HG03575 (cell line): ENCODE data around the gene CTNNBL1.

Experiments
- ATAC-seq: cut with Tn5 transposase; IDR thresholded peaks from one replicate; pipeline ENCODE4 v1.9.1; 2021; ENCODE audit not compliant: unreplicated experiment, insufficient number of reproducible peaks, low FRiP score; ENCODE audit errors: extremely low read depth

Gene CTNNBL1

DNA sequence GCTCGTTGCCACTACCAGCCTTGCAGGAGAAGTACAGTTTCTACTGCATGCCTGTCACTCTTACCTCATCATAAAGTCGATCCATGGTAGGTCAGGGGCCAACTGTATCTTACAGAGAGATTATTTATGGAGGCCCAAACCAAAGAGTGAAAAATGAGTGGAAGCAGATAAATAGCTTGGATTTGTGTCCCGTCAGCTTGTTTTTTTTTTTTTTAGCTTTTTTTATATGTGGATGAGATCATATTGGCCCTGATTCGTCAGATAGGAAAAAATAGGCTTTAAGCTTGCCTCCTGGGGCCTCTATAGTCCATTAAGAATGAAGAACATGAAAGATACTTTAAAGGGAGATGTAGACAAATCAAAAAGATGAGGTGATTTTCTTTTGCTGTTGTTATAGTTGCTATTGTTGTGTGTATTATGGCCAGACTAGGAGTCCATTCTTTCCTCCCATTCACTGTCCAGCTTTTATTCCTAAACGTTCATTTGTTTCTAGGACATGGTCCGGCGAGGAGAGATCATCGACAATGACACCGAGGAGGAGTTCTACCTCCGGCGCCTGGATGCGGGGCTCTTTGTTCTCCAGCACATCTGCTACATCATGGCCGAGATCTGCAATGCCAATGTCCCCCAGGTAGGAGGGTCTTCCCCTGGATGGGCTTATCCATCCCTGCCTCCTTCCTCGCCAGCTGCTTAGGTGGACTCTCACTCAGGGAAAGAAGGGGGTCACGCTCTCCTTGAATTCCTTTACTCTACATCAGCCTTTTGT, 165.8 kb downstream of the CTNNBL1 start:
- no peak for ATAC-seq

DNA sequence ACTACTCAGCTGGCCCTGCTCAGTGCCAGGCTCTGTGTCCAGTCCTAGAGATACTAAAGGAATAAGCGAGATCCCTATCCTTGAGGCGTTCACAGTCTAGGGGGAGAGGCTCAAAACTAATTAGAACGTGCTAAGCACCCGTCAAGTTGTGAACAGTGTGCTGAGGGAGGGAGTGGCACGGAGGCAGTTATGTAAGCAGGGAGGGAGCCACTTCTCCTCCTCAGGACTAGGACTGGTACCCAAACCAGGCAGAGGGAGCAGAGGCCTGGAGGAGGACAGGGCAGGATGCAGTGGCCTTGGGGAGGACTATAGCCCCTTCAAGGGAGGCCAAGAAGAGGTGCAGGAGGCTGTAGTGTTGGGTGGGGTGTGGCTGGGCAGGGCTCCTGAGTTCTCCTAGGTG, 169.5 kb downstream of the CTNNBL1 start:
- no peak for ATAC-seq

DNA sequence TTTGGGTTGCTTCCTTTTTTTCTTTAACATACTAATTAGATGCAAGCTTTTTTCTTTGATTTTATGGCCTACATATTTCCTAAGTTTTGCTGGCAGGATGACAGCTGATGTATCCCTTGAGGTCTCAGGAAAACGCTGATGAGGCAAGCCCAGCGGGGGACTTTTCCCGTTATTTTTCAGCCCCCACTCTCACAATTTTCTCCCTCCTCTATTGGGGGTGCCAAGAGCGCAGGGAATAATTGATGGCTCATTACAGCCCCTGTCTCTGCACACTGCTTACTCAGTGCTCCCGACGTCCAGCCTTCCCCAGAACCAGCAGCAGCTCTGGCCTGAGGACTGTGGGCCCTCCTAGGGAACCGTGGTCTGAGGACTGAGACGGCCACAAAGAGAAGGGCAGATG, 170.5 kb downstream of the CTNNBL1 start:
- ATAC-seq = no peak

DNA sequence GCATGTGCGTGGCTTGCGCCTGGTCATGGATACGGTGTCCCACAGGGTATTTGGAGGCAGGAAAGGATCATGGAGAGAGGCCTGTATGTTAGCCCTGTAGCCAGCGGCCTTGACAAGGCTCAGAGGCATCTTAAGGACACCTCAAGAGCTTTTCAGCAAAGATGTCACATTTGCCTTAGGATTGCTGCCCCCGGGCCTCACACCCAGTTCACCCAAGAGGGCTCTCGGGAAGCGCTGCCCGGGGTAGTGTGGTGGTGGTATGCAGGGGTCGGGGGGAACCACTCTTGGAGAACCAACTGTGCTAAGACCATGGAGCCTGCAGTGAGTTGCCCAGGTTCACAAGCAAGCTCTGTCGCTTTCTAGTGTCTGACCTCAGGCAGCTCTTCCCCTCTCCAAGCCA, 172.2 kb downstream of the CTNNBL1 start:
- ATAC-seq = no peak

DNA sequence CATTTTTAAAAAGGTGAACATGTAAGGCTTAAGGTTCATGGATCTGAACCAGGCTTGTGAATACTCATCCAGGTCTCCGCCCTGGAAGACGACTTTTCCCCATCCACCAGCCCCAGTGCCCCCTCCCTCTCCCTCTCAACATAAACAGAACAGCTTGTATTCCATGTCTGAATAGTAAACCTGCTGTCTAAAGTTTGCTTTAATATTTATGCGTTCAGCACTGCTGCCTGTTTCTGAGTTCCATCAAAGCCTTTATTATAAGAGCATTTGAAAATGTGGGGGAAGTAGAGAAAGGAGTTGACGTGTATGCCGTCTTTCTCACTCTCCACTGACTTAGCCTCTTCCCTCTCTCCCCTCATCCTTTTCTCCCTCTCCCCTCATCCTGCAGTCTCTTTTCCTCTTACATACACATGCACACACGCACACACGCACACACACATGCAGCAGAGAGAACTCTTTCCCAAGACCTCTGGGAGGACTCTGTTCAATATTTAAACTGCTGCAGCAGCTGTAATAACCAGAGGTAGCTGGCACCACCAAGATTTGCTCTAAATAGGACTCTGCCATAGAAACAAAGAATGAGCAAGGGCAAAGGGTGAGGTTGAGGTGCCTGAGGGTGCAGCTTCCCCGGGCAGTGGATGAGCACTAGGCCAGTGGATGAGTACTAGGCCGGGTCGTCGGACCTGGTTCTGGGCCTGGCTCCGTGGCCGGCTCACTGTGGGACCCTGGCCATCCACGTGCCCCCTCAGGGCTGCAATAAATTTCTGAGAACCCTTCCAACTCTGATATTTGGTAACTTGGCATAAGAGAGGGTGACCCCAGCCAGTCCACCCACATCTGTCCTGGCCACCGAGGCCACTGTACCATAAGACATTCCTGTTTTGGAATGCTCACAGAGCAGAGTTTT, 173.7 kb downstream of the CTNNBL1 start:
- no peak for ATAC-seq

DNA sequence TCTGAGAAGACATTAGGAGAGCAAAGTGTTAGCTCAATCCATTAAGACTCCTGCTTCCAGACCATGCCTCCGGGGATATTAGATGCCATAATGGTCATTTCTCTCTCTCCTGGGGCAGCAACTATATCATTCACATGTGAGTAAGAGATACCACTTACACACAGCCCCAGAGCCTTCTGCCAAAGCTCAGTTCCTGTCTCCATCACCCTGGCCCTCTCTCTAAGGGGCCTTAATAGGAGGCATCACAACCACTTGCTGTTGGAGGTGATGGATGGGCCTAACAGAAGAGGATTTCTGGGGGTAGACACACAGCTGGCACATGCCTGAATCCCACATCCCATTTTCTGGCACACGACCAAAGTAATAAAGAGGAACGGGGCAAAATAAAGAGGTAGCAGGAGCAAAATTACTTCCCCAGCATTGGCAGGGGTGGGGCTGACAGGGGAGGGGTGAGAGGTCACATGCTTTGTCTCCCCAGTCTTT, 175.1 kb downstream of the CTNNBL1 start:
- ATAC-seq = no peak

DNA sequence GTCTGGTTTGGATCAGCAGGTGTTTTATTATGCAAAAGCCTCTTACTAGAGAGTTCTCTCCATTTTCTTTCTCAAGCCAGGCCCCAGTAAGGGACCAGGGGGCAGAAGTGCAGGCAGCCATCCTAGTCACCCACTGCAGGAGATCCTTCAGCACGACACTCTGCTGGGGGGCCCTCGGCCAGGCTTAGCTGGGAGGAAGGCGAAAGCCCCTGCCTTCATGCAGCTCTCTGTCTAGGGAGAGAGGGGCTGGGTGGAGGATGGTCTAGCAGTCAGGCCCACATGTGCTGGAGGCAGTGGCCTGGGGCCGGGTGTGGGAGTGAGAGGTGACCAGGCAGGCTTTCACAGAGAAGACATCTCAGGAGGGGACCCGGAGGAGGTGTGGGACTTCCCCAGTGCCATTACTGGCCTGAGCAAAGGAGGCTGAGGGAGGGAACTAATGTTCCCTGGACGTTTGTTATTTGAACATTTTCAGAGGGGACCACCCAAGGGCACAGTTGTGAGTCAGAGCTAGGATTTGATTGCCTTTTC, 175.6 kb downstream of the CTNNBL1 start:
- ATAC-seq = no peak

DNA sequence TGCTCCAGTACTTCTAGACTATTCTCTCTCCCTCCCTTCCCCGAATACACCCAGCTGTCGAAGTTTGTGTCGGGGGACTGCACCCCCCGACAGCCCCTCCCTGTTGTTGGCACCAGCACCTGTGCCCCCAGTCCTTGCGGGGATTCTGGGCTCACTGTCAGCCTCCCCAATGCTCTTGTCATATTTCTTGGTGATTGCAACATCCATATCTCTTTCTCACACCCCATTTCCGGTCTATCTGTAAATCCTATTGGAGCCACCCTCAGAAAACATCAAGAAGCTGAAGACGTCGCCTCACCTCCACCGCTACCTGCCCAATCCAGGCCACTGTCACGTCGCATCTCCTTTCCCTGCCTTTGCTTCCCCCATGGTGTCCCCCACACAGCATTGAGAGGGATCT, 176.5 kb downstream of the CTNNBL1 start:
- ATAC-seq = no peak

DNA sequence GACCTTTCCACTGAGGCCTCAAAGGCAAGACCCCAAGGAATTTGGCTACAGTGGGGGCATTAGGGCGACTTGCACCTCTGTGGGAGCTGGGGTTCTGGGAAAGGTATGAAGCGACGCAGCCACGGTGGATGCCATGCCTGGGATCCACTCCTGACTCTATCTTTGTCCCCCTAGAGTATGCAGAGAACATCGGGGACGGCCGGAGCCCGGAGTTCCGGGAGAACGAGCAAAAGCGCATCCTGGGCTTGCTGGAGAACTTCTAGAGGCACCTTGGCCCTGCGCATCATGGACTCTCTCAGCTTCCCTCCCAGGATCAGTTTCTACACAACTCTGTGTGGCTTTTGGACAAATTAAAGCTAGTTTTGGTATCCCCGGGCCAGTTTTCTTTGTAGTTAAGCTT, 177.9 kb downstream of the CTNNBL1 start:
- ATAC-seq = no peak

DNA sequence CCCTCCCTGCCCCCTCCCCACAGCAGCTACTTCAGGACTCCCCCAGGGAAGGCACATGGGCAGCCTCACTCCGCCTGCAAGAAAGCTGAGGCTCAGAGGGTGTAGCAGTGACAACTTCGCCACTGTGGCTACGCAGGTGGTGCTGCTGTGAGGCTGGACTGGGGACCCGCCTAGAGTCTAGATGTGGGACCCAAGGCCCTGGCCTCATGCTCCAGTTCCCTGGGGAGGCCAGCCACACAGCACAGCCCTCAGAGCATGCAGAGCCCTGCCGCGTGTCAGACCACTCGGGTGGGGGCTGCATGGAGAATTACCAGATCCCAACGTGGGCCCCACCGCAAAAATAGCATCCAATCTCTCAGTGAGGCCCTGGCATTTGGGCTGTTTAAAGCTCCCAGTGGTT, 178.3 kb downstream of the CTNNBL1 start:
- no peak for ATAC-seq

DNA sequence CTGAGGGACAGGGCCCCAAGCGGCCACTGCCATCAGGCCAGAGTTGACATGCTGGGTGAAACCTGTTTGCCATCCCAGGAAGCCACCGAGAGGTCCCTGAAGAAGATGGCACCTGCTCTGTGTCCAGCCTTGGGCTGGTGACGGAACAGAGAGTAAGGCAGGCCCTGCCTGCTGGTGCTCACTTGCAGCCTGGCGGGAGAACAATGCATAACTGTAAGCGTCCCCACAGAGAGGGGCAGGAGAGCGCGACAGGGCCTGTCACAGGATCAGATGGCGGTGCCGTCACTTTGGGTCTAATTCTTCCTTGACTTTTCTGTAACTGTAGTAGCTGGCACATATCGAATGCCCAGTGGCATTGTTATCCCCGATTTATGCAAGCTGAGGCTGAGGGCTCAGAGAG, 180.1 kb downstream of the CTNNBL1 start:
- ATAC-seq = no peak

DNA sequence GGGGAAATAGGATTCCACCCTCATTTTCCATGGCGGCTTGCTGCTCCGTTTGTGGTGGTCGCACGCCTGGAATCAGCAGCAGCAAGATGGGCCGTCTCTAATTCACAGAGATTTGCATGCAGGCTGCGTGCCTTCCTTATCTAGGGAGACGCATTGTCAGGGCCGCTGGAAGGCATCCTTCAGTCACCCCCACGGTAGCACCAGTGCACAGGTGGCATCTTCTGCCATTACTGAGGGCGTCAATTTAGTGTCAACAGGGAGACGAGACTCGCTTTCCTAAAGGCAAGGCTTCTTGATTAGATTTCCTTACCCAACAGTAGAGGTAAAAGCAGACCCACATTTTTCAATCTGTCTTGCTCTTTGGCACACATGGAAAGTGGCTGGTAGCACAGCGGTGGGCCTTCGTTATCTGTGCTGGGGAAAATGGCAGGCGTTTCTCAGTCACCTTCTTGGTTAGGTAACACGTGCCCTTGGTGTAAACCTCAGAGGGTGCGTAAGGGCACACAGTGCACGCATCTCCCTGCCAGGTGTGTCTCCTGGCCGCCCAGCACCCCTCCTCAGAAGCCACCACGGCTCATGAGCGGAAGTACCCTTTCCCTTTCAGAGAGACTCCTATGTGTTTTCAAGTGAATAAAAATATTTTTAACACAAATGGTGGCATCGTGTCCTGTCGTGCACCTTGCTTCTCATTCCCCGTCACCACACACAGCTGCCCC, 181.8 kb downstream of the CTNNBL1 start:
- ATAC-seq = no peak

DNA sequence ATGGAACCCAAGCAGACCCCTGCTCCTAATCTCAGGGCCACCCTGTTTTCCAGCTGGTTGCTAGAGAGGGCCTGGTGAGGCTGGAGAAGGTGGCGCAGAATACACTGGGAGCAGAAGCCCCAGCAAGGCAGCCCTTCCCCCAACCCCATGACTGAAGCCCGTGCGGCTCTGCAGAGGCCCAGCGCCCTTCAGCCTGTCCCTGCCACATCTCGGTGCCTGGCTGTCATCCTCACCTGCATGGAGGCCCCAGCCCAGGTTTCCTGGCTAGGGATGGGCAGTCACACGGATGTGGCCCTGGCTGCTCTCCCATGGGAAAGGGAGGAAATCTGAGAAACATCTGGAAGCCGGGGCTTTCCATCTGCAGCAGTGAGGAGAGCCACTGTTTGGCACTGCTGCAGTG, 183.0 kb downstream of the CTNNBL1 start:
- ATAC-seq = no peak

DNA sequence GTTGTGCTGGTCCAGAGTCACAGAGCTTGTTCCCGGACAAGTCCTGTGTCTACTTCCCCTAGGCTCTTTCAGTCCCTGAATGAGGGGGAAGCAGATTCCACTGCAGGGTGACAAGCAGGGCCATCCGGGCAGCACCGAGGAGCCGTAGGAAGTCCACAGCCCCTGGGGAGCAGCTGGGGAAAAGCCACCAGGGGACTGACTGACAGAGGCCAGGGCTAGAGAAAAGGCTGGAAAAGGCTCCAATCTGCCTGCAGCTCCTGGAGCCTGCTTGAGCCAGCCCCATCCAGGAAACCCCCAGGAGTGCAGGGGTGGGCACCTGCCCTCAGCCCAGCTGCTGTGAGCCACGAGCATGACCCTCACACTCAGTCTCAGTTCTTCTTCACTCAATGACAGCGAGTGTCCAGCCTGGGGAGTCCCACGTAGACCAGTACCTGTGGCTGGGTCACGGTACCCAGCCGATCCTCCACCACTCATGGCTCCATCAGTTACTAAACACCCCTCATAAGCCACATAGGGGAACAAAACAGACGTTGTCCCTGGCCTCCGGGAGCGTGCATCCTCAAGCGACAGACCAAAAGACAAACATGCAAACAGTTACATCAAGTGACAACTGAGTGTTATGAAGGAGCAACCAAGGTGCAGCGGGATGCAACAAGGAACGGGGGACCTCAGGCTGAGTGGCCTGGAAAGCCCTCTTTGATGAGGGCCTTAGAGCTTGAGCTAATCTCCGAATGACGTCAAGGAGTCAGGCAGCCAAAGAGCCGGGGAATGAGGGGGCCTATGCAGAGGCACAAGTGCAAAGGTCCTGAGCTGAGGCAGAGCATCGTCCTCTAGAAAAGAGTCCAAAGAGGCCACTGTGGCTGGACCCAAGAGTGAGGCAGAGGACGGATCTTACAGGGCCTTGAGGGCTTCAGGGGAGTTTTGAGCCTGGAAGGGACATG, 184.3 kb downstream of the CTNNBL1 start:
- no peak for ATAC-seq

DNA sequence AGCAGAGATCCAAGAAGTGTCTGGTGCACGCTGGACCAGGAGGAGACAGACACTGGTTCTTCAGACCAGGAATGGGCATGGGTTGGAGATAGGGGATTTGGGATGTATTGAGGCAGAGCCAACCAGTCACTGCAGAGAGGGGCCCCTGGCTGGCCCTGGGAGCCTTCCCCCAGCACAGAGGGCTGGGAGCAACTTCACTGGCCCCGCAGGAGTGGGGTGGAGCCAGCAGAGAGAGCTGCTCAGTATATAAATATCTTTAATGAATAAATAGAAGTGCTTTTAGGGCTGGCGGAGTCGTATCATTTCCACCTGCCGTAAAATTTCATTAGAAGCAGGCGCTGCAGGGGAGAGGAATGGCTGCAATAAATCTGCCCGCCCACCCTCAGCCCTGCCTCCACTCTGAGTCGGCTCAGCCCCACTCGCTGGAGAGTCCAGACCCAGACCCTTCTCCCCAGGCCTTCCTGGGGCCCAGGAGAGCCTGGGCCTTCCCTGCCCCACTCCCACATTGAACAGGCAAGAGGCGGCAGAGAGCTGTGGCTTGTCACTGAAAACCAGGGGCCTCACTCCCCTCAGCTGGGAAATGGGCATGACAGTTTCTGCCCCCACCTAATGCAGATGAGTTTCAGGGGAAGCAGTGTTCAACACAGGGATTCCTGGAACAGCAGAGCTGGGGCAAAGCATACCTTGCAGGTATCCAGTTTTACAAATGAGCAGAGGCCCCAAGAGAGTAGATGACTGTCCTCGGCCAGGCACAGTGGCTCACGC, 185.2 kb downstream of the CTNNBL1 start:
- ATAC-seq = no peak

DNA sequence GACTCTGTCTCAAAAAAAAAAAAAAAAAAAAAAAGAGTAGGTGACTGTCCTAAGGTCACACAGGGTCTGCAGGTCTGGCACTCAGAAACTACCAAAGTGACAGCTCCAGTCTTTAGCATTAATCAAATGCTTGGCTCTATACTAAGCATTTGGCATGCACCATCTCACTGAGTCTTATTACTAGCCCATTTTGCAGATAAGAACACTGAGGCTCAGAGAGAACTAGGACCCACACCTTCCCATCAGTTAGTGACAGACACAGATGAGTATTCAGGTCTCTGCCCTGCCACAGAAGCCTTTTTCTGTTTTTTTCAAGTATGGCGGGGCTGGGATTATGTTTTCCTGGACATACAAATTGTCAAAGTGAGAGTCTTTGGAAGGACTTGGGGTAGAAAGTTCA, 186.0 kb downstream of the CTNNBL1 start:
- no peak for ATAC-seq

DNA sequence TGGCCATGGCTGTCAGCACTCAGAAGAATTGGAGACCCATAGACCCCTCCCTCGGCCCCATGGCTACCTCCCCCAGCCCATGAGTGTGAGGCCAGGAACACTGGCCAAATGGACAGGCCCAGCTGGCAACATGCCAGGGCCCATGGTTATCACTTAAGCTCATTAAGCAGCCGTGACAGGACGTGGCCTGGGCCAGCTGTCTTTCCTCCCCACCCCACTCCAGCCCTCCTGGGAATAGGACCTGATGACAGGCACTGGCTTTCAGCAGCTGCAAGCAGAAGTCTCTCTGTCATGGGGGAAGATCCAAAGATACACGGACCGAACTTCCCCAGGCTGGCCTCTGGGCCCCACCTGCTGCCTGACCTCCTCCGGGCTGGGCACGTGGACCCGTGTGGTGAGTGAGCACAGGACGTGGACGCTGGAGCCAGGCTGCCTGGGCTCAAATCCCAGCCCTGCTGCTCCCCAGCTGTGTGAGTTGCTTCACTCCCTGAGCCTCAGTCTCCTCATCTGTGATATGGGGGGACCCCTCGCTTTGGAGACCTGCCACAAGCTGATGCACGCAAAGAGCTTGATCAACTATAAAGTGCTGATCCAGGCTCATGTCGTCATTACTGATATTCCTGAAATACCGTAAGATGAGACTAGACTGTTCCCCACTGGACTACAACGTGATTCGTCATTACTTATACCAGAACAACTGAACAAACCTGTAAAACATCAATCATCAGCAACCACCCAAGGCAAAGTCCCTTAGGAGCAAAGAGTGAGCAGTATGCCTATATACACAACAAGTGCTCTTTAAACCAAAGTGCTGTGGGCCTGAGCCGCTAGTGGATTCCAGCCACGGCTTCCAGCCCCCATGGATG, 187.1 kb downstream of the CTNNBL1 start:
- ATAC-seq = no peak
